ENCODE data around the gene C1orf159.

Gene C1orf159

DNA sequence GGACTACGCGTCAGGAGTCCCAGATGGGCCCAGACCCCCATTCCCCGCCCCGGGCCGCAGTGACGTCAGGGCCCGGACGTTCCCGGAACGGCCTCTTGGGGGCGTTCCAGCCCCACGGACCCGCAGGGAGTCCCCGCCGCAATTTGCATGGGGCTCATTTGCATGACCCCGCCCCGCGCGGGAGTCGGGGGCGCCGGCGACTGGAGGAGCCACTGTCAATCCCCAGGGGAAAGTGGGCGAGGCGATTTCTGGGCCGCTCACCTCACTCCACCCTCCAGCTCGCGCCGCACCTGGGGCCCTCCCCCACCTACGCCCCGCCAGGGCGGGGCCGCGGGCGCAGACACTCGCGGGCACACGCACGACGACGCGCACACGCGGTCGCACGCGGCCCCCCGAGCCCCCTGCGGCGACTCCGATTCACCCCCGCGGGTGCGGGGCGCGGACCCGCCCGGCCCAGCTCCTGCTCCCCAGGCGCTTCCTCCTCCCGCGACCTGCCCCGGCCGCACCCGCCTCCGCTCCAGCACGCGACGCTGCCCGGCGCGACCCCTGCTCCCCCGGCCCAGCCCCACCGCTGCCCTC lies 82.8 kb downstream of the C1orf159 start:
- DNase-seq = peak; percentile 69

DNA sequence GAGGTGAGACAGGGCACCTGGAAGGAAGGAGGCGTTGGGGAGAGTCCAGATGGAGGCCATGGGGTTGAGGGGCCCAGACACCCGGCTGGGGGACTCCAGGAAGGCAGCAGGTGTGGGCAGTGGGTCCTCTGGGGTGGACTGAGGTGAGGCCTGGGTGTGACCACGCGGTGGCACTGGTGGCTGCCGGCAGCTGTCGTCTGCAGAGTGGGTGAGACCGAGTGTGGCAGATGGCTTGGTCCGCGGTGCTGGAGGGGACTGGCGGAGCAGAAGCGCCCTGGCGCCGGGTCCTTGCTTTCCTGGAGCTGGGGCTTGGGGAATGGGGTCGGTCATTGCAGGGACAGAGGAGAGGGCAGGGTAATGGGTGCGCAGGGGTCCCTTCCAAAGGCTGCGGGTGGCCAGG lies 83.5 kb downstream of the C1orf159 start:
- no peak for DNase-seq
